Upper lobe of left lung (tissue), 6 donors: ENCODE data around the gene SH2D4B. TPM values are rescaled to one million over a fixed set of nuclear protein-coding genes. Genes with fewer than 3 reads are reported as not detected.

Source experiments
- ATAC-seq, 2 donors: fragments of 200-7000 bp; cut with Tn5 transposase; one replicate each; pipeline ENCODE4 v1.9.1; 2022; ENCODE audit warnings: mild to moderate bottlenecking in 2 of 2, moderate library complexity in 2 of 2; ENCODE audit not compliant: low FRiP score in 2 of 2
- DNase-seq, 2 donors: peaks; one replicate each; pipeline ENCODE4 v3.0.0-alpha.2; 2019 to 2020
- H3K27ac ChIP-seq, 4 donors: fragments of 200-600 bp; sonication (generic); one replicate each; pipeline ENCODE4 v1.5.1; 2016 to 2019
- H3K27me3 ChIP-seq, 4 donors: fragments of 200-600 bp; sonication (generic); one replicate each; pipeline ENCODE4 v1.5.1; 2017 to 2019
- H3K36me3 ChIP-seq, 4 donors: fragments of 200-600 bp; sonication (generic); one replicate each; pipeline ENCODE4 v1.5.1; 2016 to 2019
- H3K4me1 ChIP-seq, 4 donors: fragments of 200-600 bp; sonication (generic); one replicate each; pipeline ENCODE4 v1.5.1; 2018 to 2019
- H3K4me3 ChIP-seq, 4 donors: fragments of 200-600 bp; sonication (generic); one replicate each; pipeline ENCODE4 v1.5.1; 2017 to 2019; ENCODE audit warnings: mild to moderate bottlenecking in 2 of 4, moderate library complexity in 1 of 4
- H3K9me3 ChIP-seq, 4 donors: fragments of 200-600 bp; sonication (generic); one replicate each; pipeline ENCODE4 v1.5.1; 2018 to 2019
- CTCF ChIP-seq, 6 experiments: fragments of 450-650 bp in 4 of 6; fragments of 200-600 bp in 2 of 6; sonication (generic) in 2 of 6; IDR thresholded peaks; one replicate each; pipeline ENCODE4 v1.5.1; 2016 to 2019; ENCODE audit warnings: antibody characterized with exemption in 6 of 6
- EP300 ChIP-seq, 4 donors: sonication (generic); formaldehyde crosslinking; IDR thresholded peaks; one replicate each; pipeline ENCODE4 v1.5.1; 2017; ENCODE audit warnings: antibody characterized with exemption in 4 of 4, control low read depth in 2 of 4
- POLR2A ChIP-seq, 4 donors: fragments of 450-650 bp; IDR thresholded peaks; one replicate each; pipeline ENCODE4 v1.5.1; 2016 to 2017; ENCODE audit warnings: antibody characterized with exemption in 4 of 4, mild to moderate bottlenecking in 2 of 4
- POLR2AphosphoS5 ChIP-seq, 2 donors: sonication (generic); formaldehyde crosslinking; IDR thresholded peaks; one replicate each; pipeline ENCODE4 v1.5.1; 2017; ENCODE audit warnings: antibody characterized with exemption in 2 of 2
- WGBS, 2 donors: methylation state at CpG; one replicate each; pipeline ENCODE4 v1.1.5; 2017 to 2018; 5-methylcytosine and 5-hydroxymethylcytosine counted together
- total RNA-seq, 6 donors: library from RNA; depleted of rRNA in 4 of 6; stranded (reverse); fragments of >200 nt in 4 of 6; gene quantifications; one replicate each; pipeline versions ENCODE4 v1.1.0 to v1.2.1, GENCODE V29; 2016 to 2021
- donor health status: DM: no; HTN: no; CAD: no; lungs with moderate emphysema.
- donor health status: DM: no; HTN: yes; CAD: no; lungs with severe emphysema.

Gene SH2D4B
- total RNA-seq, 6 donors from 2014 or later = 0.15 to 1.0 (median 0.55) TPM; not detected in 1

DNA sequence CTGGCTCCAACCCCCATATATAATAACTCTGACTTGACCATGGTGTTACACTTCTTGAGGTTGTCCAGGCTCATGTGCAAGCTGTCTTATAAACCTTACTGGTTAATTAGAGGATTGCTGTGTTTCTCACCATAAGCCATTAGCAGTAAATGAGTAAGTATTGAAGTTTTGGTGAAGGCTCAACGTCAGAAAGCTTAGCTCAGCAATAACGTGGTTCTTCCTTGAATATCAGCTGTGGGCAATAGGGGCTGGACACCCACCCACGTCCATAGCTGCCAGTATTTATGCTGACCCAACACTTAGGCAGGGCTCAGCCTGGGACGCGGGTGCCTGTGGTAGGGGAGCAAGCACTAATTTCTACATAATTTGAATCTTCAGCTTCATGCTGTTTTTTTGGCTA is 134.1 kb downstream of the SH2D4B start:
- no peak for ATAC-seq
- no peaks in the 10 kb centered on the region for H3K27me3 ChIP-seq
- 83 to 84% methylated on average over 4 to 5 of the region's 5 CpGs for WGBS, 2 donors
- H3K36me3 ChIP-seq = no peaks in the 10 kb centered on the region
- H3K4me1 ChIP-seq = no peaks in the 10 kb centered on the region
- no peak overlapping the region for H3K27ac ChIP-seq
- no peak for DNase-seq
- H3K9me3 ChIP-seq = no peaks in the 10 kb centered on the region
- no peak overlapping the region for H3K4me3 ChIP-seq
- TF ChIP-seq CTCF (IDR thresholded peaks at IDR 0.05) = no peak
- TF ChIP-seq EP300 (IDR thresholded peaks at IDR 0.05) = no peak
- no peak for TF ChIP-seq POLR2A (IDR thresholded peaks at IDR 0.05)
- no peak for TF ChIP-seq POLR2AphosphoS5 (IDR thresholded peaks at IDR 0.05)

DNA sequence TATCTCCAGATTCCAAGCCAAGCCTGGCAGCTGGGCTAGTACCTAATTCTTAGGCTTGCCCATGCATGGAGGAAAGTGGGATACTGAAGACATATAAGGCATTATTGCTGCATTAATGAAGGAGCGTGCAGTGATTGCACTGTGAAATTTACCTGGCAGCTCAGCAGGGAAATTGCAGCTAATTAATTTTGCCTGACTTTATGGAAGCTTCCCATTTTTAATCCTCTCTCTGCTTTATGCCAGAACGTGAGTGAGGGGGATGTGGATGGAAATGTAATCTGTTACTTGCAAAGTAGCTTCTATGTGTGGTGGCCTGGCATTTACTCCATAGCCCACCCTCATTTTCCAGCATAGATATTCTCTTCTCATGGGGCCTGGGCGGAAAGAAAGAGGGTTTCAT is 134.9 kb downstream of the SH2D4B start:
- WGBS, 2 donors = 81 to 88% methylated on average over 3 of the region's 3 CpGs
- Histone ChIP-seq H3K27ac (no peak overlapping the region), H3K9me3 (no peaks in the 10 kb centered on the region), H3K4me3 (no peak overlapping the region), H3K36me3 (no peaks in the 10 kb centered on the region), H3K4me1 (no peaks in the 10 kb centered on the region), H3K27me3 (no peaks in the 10 kb centered on the region)
- no peak for TF ChIP-seq EP300 (IDR thresholded peaks at IDR 0.05)
- TF ChIP-seq POLR2AphosphoS5 (IDR thresholded peaks at IDR 0.05) = no peak
- no peak for TF ChIP-seq POLR2A (IDR thresholded peaks at IDR 0.05)
- TF ChIP-seq CTCF (IDR thresholded peaks at IDR 0.05) = no peak
- ATAC-seq = no peak
- DNase-seq = no peak

DNA sequence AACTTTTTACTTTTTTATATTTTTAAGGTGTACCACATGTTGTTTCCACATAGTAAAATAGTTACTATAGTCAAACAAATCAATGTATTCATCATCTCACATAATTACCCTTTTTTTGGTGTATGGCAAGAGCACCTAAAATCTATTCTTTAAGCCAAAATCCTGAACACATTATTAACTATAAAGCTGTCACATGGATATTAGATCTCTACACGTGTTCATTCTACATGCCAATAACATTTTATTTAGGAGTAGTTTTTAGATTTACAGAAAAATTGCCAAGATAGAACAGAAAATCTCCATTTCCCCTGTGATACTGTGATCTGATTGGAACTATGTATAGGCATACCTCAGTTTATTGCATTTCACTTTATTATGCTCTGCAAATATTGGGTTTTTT is 137.1 kb downstream of the SH2D4B start:
- Histone ChIP-seq H3K27ac (no peak overlapping the region), H3K27me3 (no peaks in the 10 kb centered on the region), H3K9me3 (no peaks in the 10 kb centered on the region), H3K4me3 (no peak overlapping the region), H3K4me1 (no peaks in the 10 kb centered on the region), H3K36me3 (no peaks in the 10 kb centered on the region)
- ATAC-seq (no peak), DNase-seq (no peak)
- TF ChIP-seq POLR2AphosphoS5 (IDR thresholded peaks at IDR 0.05) (no peak), POLR2A (IDR thresholded peaks at IDR 0.05) (no peak), EP300 (IDR thresholded peaks at IDR 0.05) (no peak), CTCF (IDR thresholded peaks at IDR 0.05) (no peak)
- 55 to 58% methylated on average over 1 of the region's 1 CpG for WGBS, 2 donors

GRCh38 chr10:80681142-80681541 is 143.4 kb downstream of the SH2D4B start:
- no peaks in the 10 kb centered on the region for H3K4me1 ChIP-seq
- WGBS, 2 donors = 84 to 87% methylated on average over 1 of the region's 1 CpG
- no peak overlapping the region for H3K4me3 ChIP-seq
- TF ChIP-seq EP300 (IDR thresholded peaks at IDR 0.05) (no peak), POLR2A (IDR thresholded peaks at IDR 0.05) (no peak), POLR2AphosphoS5 (IDR thresholded peaks at IDR 0.05) (no peak), CTCF (IDR thresholded peaks at IDR 0.05) (no peak)
- no peak overlapping the region for H3K27ac ChIP-seq
- H3K27me3 ChIP-seq = no peaks in the 10 kb centered on the region
- DNase-seq (no peak), ATAC-seq (no peak)
- H3K9me3 ChIP-seq = no peaks in the 10 kb centered on the region
- no peaks in the 10 kb centered on the region for H3K36me3 ChIP-seq

DNA sequence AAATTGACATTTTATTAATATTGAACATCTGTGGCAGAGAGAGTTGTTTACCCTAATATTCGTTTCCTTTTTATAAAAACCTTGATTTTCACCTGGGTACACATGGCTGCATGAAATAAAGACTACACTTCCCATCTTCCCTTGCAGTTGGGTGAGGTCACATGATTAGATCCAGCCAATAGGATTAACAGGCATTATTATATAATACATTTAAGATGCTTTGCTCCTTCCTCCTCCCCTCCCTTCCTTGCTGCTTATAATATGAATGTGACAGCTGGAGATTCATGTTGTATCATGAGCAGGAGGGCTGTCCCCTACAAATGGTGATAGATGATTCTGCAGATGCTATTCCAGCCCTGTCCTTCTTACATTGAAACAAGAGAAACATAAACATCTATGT is 146.6 kb downstream of the SH2D4B start:
- peak in 1 of 2 donors; percentile 53 for ATAC-seq
- no peak for TF ChIP-seq POLR2AphosphoS5 (IDR thresholded peaks at IDR 0.05)
- no peak for TF ChIP-seq EP300 (IDR thresholded peaks at IDR 0.05)
- TF ChIP-seq CTCF (IDR thresholded peaks at IDR 0.05) = no peak
- TF ChIP-seq POLR2A (IDR thresholded peaks at IDR 0.05) = no peak
- Histone ChIP-seq H3K4me1 (no peaks in the 10 kb centered on the region), H3K9me3 (no peaks in the 10 kb centered on the region), H3K27ac (no peak overlapping the region), H3K27me3 (no peaks in the 10 kb centered on the region), H3K4me3 (no peak overlapping the region), H3K36me3 (no peaks in the 10 kb centered on the region)
- 51 to 54% methylated on average over 1 of the region's 1 CpG for WGBS, 2 donors
- no peak for DNase-seq
